Breast epithelium (tissue), 4 donors: Measurements from ENCODE around the gene PCDHGA7. TPM values are rescaled to one million over a fixed set of nuclear protein-coding genes. Genes with fewer than 3 reads are reported as not detected.
"Not testable (repeated sequence)": the region's sequence is repeated elsewhere in the genome, so short reads cannot be mapped to it uniquely, and the experiment has no call there.

Experiments
- DNase-seq, 2 donors: peaks; one replicate each; pipeline ENCODE4 v3.0.0-alpha.2; 2019; ENCODE audit warnings: low spot score in 2 of 2
- H3K27ac ChIP-seq, 2 donors: fragments of 200-600 bp; sonication (generic) in 1 of 2; one replicate each; pipeline ENCODE4 v1.5.1; 2016 to 2019; ENCODE audit warnings: mild to moderate bottlenecking in 1 of 2
- H3K27me3 ChIP-seq, 2 donors: fragments of 200-600 bp; sonication (generic) in 1 of 2; one replicate each; pipeline versions ENCODE4 v1.5.1 to v1.6.0; 2017 to 2019; ENCODE audit warnings: control low read depth in 1 of 2, mild to moderate bottlenecking in 1 of 2
- H3K36me3 ChIP-seq: fragments of 200-600 bp; one replicate; pipeline ENCODE4 v1.5.1; 2019
- H3K4me1 ChIP-seq, 2 donors: fragments of 200-600 bp; sonication (generic); one replicate each; pipeline ENCODE4 v1.5.1; 2016 to 2019; ENCODE audit warnings: control low read depth in 1 of 2
- H3K4me3 ChIP-seq, 3 donors: fragments of 200-600 bp; sonication (generic); 1 replicate in 2 of 3; 2 replicates in 1 of 3; pipeline ENCODE4 v1.5.1; 2016 to 2019; ENCODE audit warnings: mild to moderate bottlenecking in 3 of 3, moderate library complexity in 2 of 3
- H3K9me3 ChIP-seq, 2 donors: fragments of 200-600 bp; sonication (generic) in 1 of 2; one replicate each; pipeline ENCODE4 v1.5.1; 2016 to 2019; ENCODE audit warnings: control low read depth in 1 of 2
- CTCF ChIP-seq, 3 donors: fragments of 450-650 bp; IDR thresholded peaks; one replicate each; pipeline ENCODE4 v1.5.1; 2016 to 2017; ENCODE audit warnings: antibody characterized with exemption in 3 of 3, mild to moderate bottlenecking in 3 of 3, moderate library complexity in 3 of 3
- POLR2A ChIP-seq: fragments of 450-650 bp; IDR thresholded peaks from one replicate; pipeline ENCODE4 v1.6.1; 2016; ENCODE audit warnings: antibody characterized with exemption, mild to moderate bottlenecking, moderate library complexity
- POLR2AphosphoS5 ChIP-seq, 3 donors: sonication (generic); formaldehyde crosslinking; IDR thresholded peaks; one replicate each; pipeline ENCODE4 v1.6.1; 2017; ENCODE audit warnings: antibody characterized with exemption in 3 of 3
- intact Hi-C: fragments of 100-400 bp; cut with DNase I; formaldehyde crosslinking; loops from one replicate; pipeline ENCODE4 v1.15.1; 2023; ENCODE audit warnings: low total_unique reads
- total RNA-seq, 3 donors: library from RNA; depleted of rRNA; stranded (reverse); fragments of >200 nt; gene quantifications; one replicate each; pipeline ENCODE4 v1.1.0, GENCODE V29; 2016

PCDHGA7 gene
- total RNA-seq, 3 donors from 2014 or later: 3.7 to 10.8 (median 10.0) TPM

GRCh38 chr5:141383345-141383744 is 803 bp downstream of the PCDHGA7 start:
- H3K36me3 ChIP-seq: no peaks in the 10 kb centered on the region
- no peak for TF ChIP-seq CTCF (IDR thresholded peaks at IDR 0.05)
- TF ChIP-seq POLR2A: no peak
- no peak for TF ChIP-seq POLR2AphosphoS5 (IDR thresholded peaks at IDR 0.05)
- no peaks in the 10 kb centered on the region for H3K27me3 ChIP-seq
- H3K4me3 ChIP-seq: peak overlapping the region in 1 of 3 donors; percentile 48
- H3K9me3 ChIP-seq: peaks cover 67 to 93% of the 10 kb centered on the region in 2 donors
- no peak for DNase-seq
- H3K27ac ChIP-seq: no peak overlapping the region
- no peaks in the 10 kb centered on the region for H3K4me1 ChIP-seq
- intact Hi-C loops: no loop called here

- Histone ChIP-seq H3K36me3 (no peaks in the 10 kb centered on the region), H3K4me3 (no peak overlapping the region), H3K27me3 (no peaks in the 10 kb centered on the region), H3K4me1 (no peaks in the 10 kb centered on the region), H3K27ac (no peak overlapping the region), H3K9me3 (peaks cover 79 to 93% of the 10 kb centered on the region in 2 donors)
- intact Hi-C loops: no loop called here
- no peak for DNase-seq
- TF ChIP-seq CTCF (IDR thresholded peaks at IDR 0.05) (no peak), POLR2A (no peak), POLR2AphosphoS5 (IDR thresholded peaks at IDR 0.05) (no peak)
These were observed 2.1 kb downstream of the PCDHGA7 start for GRCh38 chr5:141384471-141385267.

- H3K36me3 ChIP-seq, H3K27me3 ChIP-seq, intact Hi-C loops, H3K4me1 ChIP-seq, H3K27ac ChIP-seq, DNase-seq: not testable (repeated sequence)
- Histone ChIP-seq H3K4me3 (peak within 1 kb of the TSS in 1 of 3 donors; percentile 37), H3K9me3 (peaks cover 80 to 95% of the 10 kb centered on the region in 2 donors)
These were observed 5.2 kb downstream of the PCDHGA7 start, which contains the start of gene PCDHGB4 for GRCh38 chr5:141387557-141388311. TSS of gene PCDHGB4 (plus strand) at chr5:141387698. CDS start at chr5:141387885, 187 bp downstream.

- H3K4me1 ChIP-seq: no peaks in the 10 kb centered on the region
- no peak for TF ChIP-seq POLR2A
- TF ChIP-seq POLR2AphosphoS5 (IDR thresholded peaks at IDR 0.05): no peak
- TF ChIP-seq CTCF (IDR thresholded peaks at IDR 0.05): no peak
- no peaks in the 10 kb centered on the region for H3K27me3 ChIP-seq
- DNase-seq: no peak
- H3K9me3 ChIP-seq: peaks cover 80 to 95% of the 10 kb centered on the region in 2 donors
- no peaks in the 10 kb centered on the region for H3K36me3 ChIP-seq
- intact Hi-C loops: no loop called here
- H3K4me3 ChIP-seq: peak overlapping the region in 1 of 3 donors; percentile 20
- no peak overlapping the region for H3K27ac ChIP-seq
These were observed 6.1 kb downstream of the PCDHGA7 start for GRCh38 chr5:141388661-141389060.

GRCh38 chr5:141389153-141390042 is 6.9 kb downstream of the PCDHGA7 start:
- Histone ChIP-seq H3K27ac (no peak overlapping the region), H3K27me3 (no peaks in the 10 kb centered on the region), H3K4me1 (no peaks in the 10 kb centered on the region), H3K9me3 (peaks cover 80 to 95% of the 10 kb centered on the region in 2 donors), H3K36me3 (no peaks in the 10 kb centered on the region), H3K4me3 (peak overlapping the region in 1 of 3 donors; percentile 20)
- no peak for DNase-seq
- TF ChIP-seq POLR2A (no peak), CTCF (IDR thresholded peaks at IDR 0.05) (no peak), POLR2AphosphoS5 (IDR thresholded peaks at IDR 0.05) (no peak)
- intact Hi-C loops: no loop called here
